ENCODE data around the gene RBM12. TPM values are rescaled to one million over a fixed set of nuclear protein-coding genes. Genes with fewer than 3 reads are reported as not detected.
"Not testable (repeated sequence)": the region's sequence is repeated elsewhere in the genome, so short reads cannot be mapped to it uniquely, and the experiment has no call there.

The RBM12 gene
- total and polyA plus RNA-seq, 5 donors from 2014 or later, result 46.6 to 128 (median 55.3) TPM

GRCh38 chr20:35708502-35708901 is 43.8 kb upstream of the RBM12 start:
- peaks cover 34 to 63% (median 39%) of the 10 kb centered on the region in 4 donors for H3K4me1 Mint-ChIP-seq
- Histone ChIP-seq H3K27ac (ENCODE audit: insufficient read depth, low read length, poor library complexity, severe bottlenecking) (peak overlapping the region; percentile 55), H3K27me3 (ENCODE audit: control insufficient read depth, insufficient read depth, low read length) (no peaks in the 10 kb centered on the region), H3K36me3 (ENCODE audit: control insufficient read depth, insufficient read depth, low read length) (peaks cover 98% of the 10 kb centered on the region), H3K4me3 (ENCODE audit: low read depth, low read length) (no peak overlapping the region), H3K4me1 (ENCODE audit: control insufficient read depth, insufficient read depth, low read length, poor library complexity, severe bottlenecking) (peaks cover 48% of the 10 kb centered on the region), H3K9me3 (ENCODE audit: control insufficient read depth in 2 of 2, low read length in 2 of 2) (no peaks in the 10 kb centered on the region)
- H3K27me3 Mint-ChIP-seq, result no peaks in the 10 kb centered on the region
- peaks cover 48% of the 10 kb centered on the region for H3K36me3 Mint-ChIP-seq
- ATAC-seq (ENCODE audit: low read depth in 2 of 2), result no peak
- no peak overlapping the region for H3K4me3 Mint-ChIP-seq
- no peaks in the 10 kb centered on the region for H3K9me3 Mint-ChIP-seq
- no peak for DNase-seq
- no peak overlapping the region for H3K27ac Mint-ChIP-seq

DNA sequence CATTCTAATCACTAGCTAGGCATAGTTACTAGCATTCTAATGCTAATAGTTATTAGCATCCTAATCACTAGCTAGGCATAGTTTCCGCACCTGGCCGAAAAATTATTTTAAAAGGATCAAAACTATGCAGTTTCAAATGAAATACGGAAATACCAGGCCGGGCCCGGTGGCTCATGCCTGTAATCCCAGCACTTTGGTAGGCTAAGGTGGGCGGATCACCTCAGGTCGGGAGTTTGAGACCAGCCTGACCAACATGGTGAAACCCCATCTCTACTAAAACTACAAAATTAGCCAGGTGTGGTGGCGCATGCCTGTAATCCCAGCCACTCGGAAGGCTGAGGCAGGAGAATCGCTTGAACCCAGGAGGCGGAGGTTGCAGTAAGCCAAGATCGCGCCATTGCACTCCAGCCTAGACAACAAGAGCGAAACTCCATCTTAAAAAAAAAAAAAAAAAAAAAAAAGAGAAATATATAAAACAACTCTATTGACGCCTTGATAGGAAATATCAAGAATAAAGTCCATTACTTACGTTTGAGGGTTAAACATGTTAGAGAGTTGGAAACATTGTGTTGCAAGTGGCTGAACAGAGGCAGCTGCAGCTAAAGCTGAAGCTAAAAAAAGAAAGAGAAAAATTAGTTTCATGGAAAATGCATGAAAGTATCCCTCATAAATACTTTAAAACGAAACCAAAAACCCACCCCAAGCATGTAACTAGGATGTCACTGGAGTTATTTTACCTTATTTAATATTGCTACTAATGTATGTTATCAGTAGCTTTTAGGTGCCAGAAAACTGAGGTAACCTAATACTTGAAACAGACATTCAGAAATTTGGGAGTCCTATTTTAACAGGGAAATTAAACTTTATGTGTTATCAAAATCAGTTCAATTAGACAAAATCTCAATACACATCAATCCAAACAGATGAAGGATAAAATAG is 42.2 kb upstream of the RBM12 start:
- not testable (repeated sequence) for H3K27me3 Mint-ChIP-seq; H3K9me3 ChIP-seq (ENCODE audit: control insufficient read depth in 2 of 2, low read length in 2 of 2); ATAC-seq (ENCODE audit: low read depth in 2 of 2); H3K4me3 ChIP-seq (ENCODE audit: low read depth, low read length); H3K27ac ChIP-seq (ENCODE audit: insufficient read depth, low read length, poor library complexity, severe bottlenecking); H3K9me3 Mint-ChIP-seq; DNase-seq; H3K27me3 ChIP-seq (ENCODE audit: control insufficient read depth, insufficient read depth, low read length)
- Mint-ChIP-seq H3K36me3 (peaks cover 47% of the 10 kb centered on the region), H3K27ac (peak overlapping the region in 1 of 3 donors; percentile 26), H3K4me1 (peaks cover 29 to 62% (median 39%) of the 10 kb centered on the region in 4 donors), H3K4me3 (peak overlapping the region in 1 of 4 donors; percentile 13)
- peaks cover 99% of the 10 kb centered on the region for H3K36me3 ChIP-seq (ENCODE audit: control insufficient read depth, insufficient read depth, low read length)
- peaks cover 36% of the 10 kb centered on the region for H3K4me1 ChIP-seq (ENCODE audit: control insufficient read depth, insufficient read depth, low read length, poor library complexity, severe bottlenecking)

DNA sequence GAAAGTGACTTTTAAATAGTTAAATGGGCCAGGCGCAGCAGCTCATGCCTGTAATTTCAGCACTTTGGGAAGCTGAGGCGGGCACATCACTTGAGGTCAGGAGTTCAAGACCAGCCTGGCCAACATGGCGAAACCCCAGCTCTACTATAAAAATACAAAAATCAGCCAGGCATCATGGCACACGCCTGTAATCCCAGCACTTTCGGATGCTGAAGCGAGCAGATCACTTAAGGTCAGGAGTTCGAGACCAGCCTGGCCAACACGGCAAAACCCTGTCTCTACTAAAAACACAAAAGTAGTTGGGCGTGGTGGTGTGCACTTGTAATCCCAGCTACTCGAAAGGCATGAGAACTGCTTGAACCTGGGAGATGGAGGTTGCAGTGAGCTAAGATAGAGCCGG is 41.2 kb upstream of the RBM12 start:
- H3K27me3 ChIP-seq (ENCODE audit: control insufficient read depth, insufficient read depth, low read length); ATAC-seq (ENCODE audit: low read depth in 2 of 2); DNase-seq; H3K27ac ChIP-seq (ENCODE audit: insufficient read depth, low read length, poor library complexity, severe bottlenecking); H3K27me3 Mint-ChIP-seq; H3K27ac Mint-ChIP-seq; H3K9me3 Mint-ChIP-seq; H3K9me3 ChIP-seq (ENCODE audit: control insufficient read depth in 2 of 2, low read length in 2 of 2); H3K4me3 ChIP-seq (ENCODE audit: low read depth, low read length); H3K4me3 Mint-ChIP-seq: not testable (repeated sequence)
- H3K36me3 ChIP-seq (ENCODE audit: control insufficient read depth, insufficient read depth, low read length), result peaks cover 92% of the 10 kb centered on the region
- Mint-ChIP-seq H3K36me3 (peaks cover 39% of the 10 kb centered on the region), H3K4me1 (peaks cover 19 to 55% (median 32%) of the 10 kb centered on the region in 4 donors)
- peaks cover 26% of the 10 kb centered on the region for H3K4me1 ChIP-seq (ENCODE audit: control insufficient read depth, insufficient read depth, low read length, poor library complexity, severe bottlenecking)

- no peak overlapping the region for H3K4me3 ChIP-seq (ENCODE audit: low read depth, low read length)
- no peak overlapping the region for H3K27ac ChIP-seq (ENCODE audit: insufficient read depth, low read length, poor library complexity, severe bottlenecking)
- Mint-ChIP-seq H3K27me3 (no peaks in the 10 kb centered on the region), H3K9me3 (no peaks in the 10 kb centered on the region), H3K27ac (peak overlapping the region in 2 of 3 donors; percentile 19 to 63), H3K4me3 (no peak overlapping the region), H3K4me1 (peaks cover 19 to 55% (median 33%) of the 10 kb centered on the region in 4 donors), H3K36me3 (peaks cover 33% of the 10 kb centered on the region)
- ATAC-seq (ENCODE audit: low read depth in 2 of 2) (no peak), DNase-seq (no peak)
- peaks cover 80% of the 10 kb centered on the region for H3K36me3 ChIP-seq (ENCODE audit: control insufficient read depth, insufficient read depth, low read length)
- peaks cover 21% of the 10 kb centered on the region for H3K4me1 ChIP-seq (ENCODE audit: control insufficient read depth, insufficient read depth, low read length, poor library complexity, severe bottlenecking)
- H3K9me3 ChIP-seq (ENCODE audit: control insufficient read depth in 2 of 2, low read length in 2 of 2), result no peaks in the 10 kb centered on the region
- H3K27me3 ChIP-seq (ENCODE audit: control insufficient read depth, insufficient read depth, low read length), result no peaks in the 10 kb centered on the region
These were observed 40.0 kb upstream of the RBM12 start for GRCh38 chr20:35704514-35705261.

DNA sequence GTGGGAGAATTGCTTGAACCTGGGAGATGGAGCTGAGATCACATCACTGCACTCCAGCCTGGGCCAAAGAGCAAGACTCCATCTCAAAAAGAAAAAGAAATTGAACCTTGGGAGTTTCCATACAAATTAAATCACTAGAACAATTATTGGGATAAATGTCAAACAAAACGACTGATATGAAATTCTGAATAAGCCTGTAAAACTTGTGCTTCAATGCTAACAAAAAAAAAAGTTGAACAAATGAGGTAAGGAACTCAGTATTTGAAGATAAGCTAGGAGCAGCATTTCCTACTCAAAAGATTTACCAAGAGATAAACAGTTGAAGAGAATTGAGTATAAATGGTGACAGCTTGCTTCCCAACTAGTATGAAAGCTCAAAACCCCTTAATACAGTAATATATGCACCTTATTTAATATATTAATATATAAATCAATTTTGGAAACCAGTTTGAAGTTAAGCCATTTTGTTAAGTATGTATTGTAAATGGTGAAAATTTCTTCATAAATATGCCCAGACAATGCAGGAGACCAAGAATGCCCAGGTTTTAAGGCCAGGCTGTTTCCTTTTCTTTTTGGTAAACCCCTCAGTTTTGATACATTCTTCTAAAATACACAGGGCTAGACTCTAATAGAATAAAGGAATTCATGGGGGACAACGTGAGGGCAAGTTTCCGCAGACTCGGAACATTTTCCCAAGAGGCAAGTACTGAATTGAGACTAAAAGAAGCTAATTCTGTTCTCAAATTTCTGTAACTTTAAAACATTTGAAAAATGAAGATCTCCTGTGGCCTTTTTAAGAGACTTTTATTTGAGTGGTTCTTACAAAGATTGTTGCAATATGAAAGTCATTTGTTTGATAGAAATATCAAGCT is 38.4 kb upstream of the RBM12 start:
- Histone ChIP-seq H3K27me3 (ENCODE audit: control insufficient read depth, insufficient read depth, low read length) (no peaks in the 10 kb centered on the region), H3K36me3 (ENCODE audit: control insufficient read depth, insufficient read depth, low read length) (peaks cover 63% of the 10 kb centered on the region), H3K4me1 (ENCODE audit: control insufficient read depth, insufficient read depth, low read length, poor library complexity, severe bottlenecking) (peaks cover 22% of the 10 kb centered on the region), H3K27ac (ENCODE audit: insufficient read depth, low read length, poor library complexity, severe bottlenecking) (peak overlapping the region; percentile 47), H3K4me3 (ENCODE audit: low read depth, low read length) (no peak overlapping the region), H3K9me3 (ENCODE audit: control insufficient read depth in 2 of 2, low read length in 2 of 2) (no peaks in the 10 kb centered on the region)
- H3K27ac Mint-ChIP-seq, result peak overlapping the region; percentile 25 to 96 (median 78)
- peak overlapping the region in 3 of 4 donors; percentile 7 to 42 (median 41) for H3K4me3 Mint-ChIP-seq
- ATAC-seq (ENCODE audit: low read depth in 2 of 2) (no peak), DNase-seq (no peak)
- peaks cover 15 to 53% (median 27%) of the 10 kb centered on the region in 4 donors for H3K4me1 Mint-ChIP-seq
- peaks cover 0 to 1% (median 0%) of the 10 kb centered on the region in 7 donors for H3K9me3 Mint-ChIP-seq
- H3K36me3 Mint-ChIP-seq, result peaks cover 25% of the 10 kb centered on the region
- H3K27me3 Mint-ChIP-seq, result no peaks in the 10 kb centered on the region

DNA sequence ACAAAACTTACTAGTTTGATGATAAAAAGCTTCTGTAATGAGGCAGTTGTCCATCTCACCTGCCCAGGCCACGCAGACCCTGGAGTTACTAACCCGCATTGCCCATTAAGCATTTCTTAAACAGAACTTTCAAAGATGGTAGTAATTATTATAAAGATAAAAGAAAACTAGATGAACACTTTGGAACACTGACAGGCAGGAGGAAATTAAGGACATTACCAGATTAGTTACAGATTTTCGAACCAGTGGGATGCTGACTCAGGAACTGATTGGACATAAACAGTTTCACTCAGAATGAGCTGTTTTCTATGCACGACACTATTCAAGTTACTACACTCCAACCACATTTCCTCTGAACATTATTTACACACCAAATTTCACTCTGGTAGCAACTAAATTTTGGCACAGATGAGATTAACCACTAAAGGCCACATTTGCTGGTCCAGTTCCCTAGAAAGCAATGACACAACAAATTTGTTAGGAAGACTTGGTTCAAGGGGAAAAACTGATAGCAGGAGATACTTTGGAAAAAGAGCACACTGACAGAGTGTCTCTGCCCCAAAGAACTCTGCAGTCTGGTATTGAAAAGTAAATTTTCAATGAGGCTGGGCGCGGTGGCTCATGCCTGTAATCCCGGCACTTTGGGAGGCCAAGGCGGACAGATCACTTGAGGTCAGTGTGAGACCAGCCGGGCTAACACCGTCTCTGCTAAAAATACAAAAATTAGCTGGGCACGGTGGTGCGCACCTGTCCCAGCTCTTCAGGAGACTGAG is 37.5 kb upstream of the RBM12 start:
- ATAC-seq (ENCODE audit: low read depth in 2 of 2) (no peak), DNase-seq (no peak)
- H3K9me3 ChIP-seq (ENCODE audit: control insufficient read depth in 2 of 2, low read length in 2 of 2), result no peaks in the 10 kb centered on the region
- H3K4me1 ChIP-seq (ENCODE audit: control insufficient read depth, insufficient read depth, low read length, poor library complexity, severe bottlenecking), result peaks cover 27% of the 10 kb centered on the region
- Mint-ChIP-seq H3K27me3 (no peaks in the 10 kb centered on the region), H3K27ac (peak overlapping the region; percentile 31 to 96 (median 78)), H3K36me3 (peaks cover 25% of the 10 kb centered on the region), H3K4me1 (peaks cover 18 to 59% (median 35%) of the 10 kb centered on the region in 4 donors), H3K4me3 (peak overlapping the region in 3 of 4 donors; percentile 22 to 42 (median 41)), H3K9me3 (peaks cover 0 to 1% (median 0%) of the 10 kb centered on the region in 7 donors)
- H3K4me3 ChIP-seq (ENCODE audit: low read depth, low read length), result no peak overlapping the region
- H3K27me3 ChIP-seq (ENCODE audit: control insufficient read depth, insufficient read depth, low read length), result no peaks in the 10 kb centered on the region
- H3K36me3 ChIP-seq (ENCODE audit: control insufficient read depth, insufficient read depth, low read length), result peaks cover 55% of the 10 kb centered on the region
- no peak overlapping the region for H3K27ac ChIP-seq (ENCODE audit: insufficient read depth, low read length, poor library complexity, severe bottlenecking)
